PC-9 (cell line): ENCODE results near the gene TBCA. TPM values are rescaled to one million over a fixed set of nuclear protein-coding genes. Genes with fewer than 3 reads are reported as not detected.

Source experiments
- BruUV-seq: library from RNA; stranded (reverse); fragments of 400-500 nt; replicated peaks from 2 replicates; lab custom pipeline; 2021; lab: Mats Ljungman, UMichigan
- CTCF ChIA-PET: fragments of 300-600 bp; sonication (Branson Sonifier 250); formaldehyde crosslinking; loops from one replicate; lab custom pipeline; 2022; ENCODE audit warnings: antibody characterized with exemption; lab: Charles Lee
- POLR2A ChIA-PET: fragments of 300-600 bp; sonication (Branson Sonifier 250); formaldehyde crosslinking; loops from one replicate; lab custom pipeline; 2022; ENCODE audit warnings: antibody characterized with exemption; ENCODE audit not compliant: unreplicated experiment; lab: Charles Lee
- DNase-seq, 2 experiments: peaks; one replicate each; pipeline versions ENCODE4 v3.0.0 to v3.0.0-alpha.2; 2015 to 2022; ENCODE audit warnings: mixed read lengths in 1 of 2
- H2AFZ ChIP-seq: fragments of 200-600 bp; sonication (generic); 2 replicates; pipeline ENCODE4 v1.8.1; 2017; ENCODE audit warnings: antibody characterized with exemption
- H3F3A ChIP-seq: fragments of 200-600 bp; sonication (generic); 2 replicates; pipeline ENCODE4 v1.8.1; 2017; ENCODE audit warnings: antibody characterized with exemption, mild to moderate bottlenecking, low read depth; ENCODE audit not compliant: insufficient read depth
- H3K27ac ChIP-seq: fragments of 200-600 bp; sonication (generic); 2 replicates; pipeline ENCODE4 v1.6.1; 2016; ENCODE audit warnings: mixed run types
- H3K27me3 ChIP-seq: fragments of 200-600 bp; sonication (generic); 2 replicates; pipeline ENCODE4 v1.6.1; 2016; ENCODE audit warnings: low read depth, mixed run types; ENCODE audit not compliant: insufficient read depth
- H3K36me3 ChIP-seq: fragments of 200-600 bp; sonication (generic); 2 replicates; pipeline ENCODE4 v1.6.1; 2016; ENCODE audit warnings: low read depth, mixed run types
- H3K4me1 ChIP-seq: fragments of 200-600 bp; sonication (generic); replicated peaks from 2 replicates; pipeline ENCODE4 v1.6.1; 2016; ENCODE audit warnings: mixed run types; ENCODE audit not compliant: insufficient read depth
- H3K4me2 ChIP-seq: fragments of 200-600 bp; sonication (generic); 2 replicates; pipeline ENCODE4 v1.6.1; 2017; ENCODE audit warnings: mixed run types
- H3K4me3 ChIP-seq: fragments of 200-600 bp; sonication (generic); 2 replicates; pipeline ENCODE4 v1.6.1; 2016; ENCODE audit warnings: mixed run types
- H3K79me2 ChIP-seq: fragments of 200-600 bp; sonication (generic); 2 replicates; pipeline ENCODE4 v1.6.1; 2017; ENCODE audit warnings: low read depth, mixed run types
- H3K9me2 ChIP-seq: fragments of 200-600 bp; sonication (generic); 2 replicates; pipeline ENCODE4 v1.8.1; 2017; ENCODE audit warnings: mild to moderate bottlenecking; ENCODE audit not compliant: insufficient read depth
- H3K9me3 ChIP-seq: fragments of 200-600 bp; sonication (generic); 2 replicates; pipeline ENCODE4 v1.8.1; 2016; ENCODE audit warnings: low read depth; ENCODE audit not compliant: insufficient read depth
- H4K20me1 ChIP-seq: fragments of 200-600 bp; sonication (generic); 2 replicates; pipeline ENCODE4 v1.8.1; 2017; ENCODE audit not compliant: insufficient read depth
- EZH2 ChIP-seq: fragments of 200-600 bp; sonication (generic); IDR thresholded peaks from 2 replicates; pipeline ENCODE4 v1.8.0; 2017; ENCODE audit warnings: antibody characterized with exemption, low read depth
- intact Hi-C: fragments of 100-400 bp; cut with micrococcal nuclease; formaldehyde crosslinking; loops from one replicate; pipeline ENCODE4 v1.10.0; 2022; ENCODE audit not compliant: unreplicated experiment
- total RNA-seq: library from RNA; stranded (reverse); gene quantifications from 2 replicates; pipeline ENCODE4 v1.2.3, GENCODE V29; 2021
- TF ChIP-seq, protein P1 (sequence below): fragments of 200-600 bp; sonication (generic); conservative IDR thresholded peaks from 2 replicates; pipeline ENCODE4 v1.6.1; 2017; ENCODE audit warnings: mixed run types, antibody characterized with exemption, mild to moderate bottlenecking, moderate library complexity

TBCA gene
- total RNA-seq, 1 experiment from 2014 or later = 205 TPM

DNA sequence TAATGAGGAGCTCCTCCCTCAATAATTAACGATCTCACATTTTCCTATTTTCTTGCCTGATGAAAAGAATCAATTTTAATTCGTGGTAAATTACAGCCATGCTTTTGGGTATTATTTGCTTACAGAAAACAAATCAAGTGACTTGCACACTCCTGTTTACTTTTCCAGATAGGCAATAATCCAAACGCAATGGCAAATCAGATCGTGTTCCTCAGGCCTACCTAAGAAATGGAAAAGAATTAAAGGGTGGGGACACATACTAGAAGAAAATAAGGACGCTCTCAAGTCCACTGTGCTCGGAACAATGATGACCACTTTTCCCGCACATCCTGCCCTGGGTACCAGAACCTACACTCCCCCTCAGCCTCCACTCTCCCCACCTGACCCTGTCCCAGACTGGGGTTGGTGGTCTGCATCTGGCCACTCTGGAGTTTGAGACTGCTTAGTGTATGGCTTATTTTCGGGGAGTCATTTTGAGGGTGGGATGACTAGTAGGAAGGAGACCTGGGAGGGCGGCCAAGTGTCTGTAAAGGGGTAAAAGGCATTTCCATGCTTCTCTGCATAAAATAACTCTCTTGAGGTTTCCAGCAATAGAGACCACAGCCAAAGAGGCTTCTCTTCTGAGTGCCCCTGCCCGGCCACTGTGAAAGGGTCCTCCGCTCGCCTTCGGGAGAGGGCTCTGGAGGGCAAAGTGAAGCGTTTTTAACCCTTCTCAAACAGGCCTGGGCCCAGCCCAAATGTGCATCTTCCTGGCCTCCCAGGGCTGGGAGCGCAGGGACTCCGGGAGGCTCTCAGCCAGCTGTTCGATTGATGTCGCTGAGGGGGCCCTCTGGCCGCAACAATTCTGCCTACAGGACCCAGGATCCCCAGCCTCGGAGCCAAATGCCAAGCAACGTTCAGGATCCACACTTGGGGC, 133.1 kb downstream of the TBCA start:
- no TSS peak for BruUV-seq
- no peaks in the 10 kb centered on the region for H3K79me2 ChIP-seq
- no peak overlapping the region for H3K4me3 ChIP-seq
- intact Hi-C loops = loop anchor here (10.0 kb wide), 1 partner anchor 362 kb away; no protein-coding TSS in a partner anchor
- no peaks in the 10 kb centered on the region for H3K4me1 ChIP-seq
- POLR2A ChIA-PET = no interaction called here
- H2AFZ ChIP-seq = no peak overlapping the region
- TF ChIP-seq, protein P1, sequence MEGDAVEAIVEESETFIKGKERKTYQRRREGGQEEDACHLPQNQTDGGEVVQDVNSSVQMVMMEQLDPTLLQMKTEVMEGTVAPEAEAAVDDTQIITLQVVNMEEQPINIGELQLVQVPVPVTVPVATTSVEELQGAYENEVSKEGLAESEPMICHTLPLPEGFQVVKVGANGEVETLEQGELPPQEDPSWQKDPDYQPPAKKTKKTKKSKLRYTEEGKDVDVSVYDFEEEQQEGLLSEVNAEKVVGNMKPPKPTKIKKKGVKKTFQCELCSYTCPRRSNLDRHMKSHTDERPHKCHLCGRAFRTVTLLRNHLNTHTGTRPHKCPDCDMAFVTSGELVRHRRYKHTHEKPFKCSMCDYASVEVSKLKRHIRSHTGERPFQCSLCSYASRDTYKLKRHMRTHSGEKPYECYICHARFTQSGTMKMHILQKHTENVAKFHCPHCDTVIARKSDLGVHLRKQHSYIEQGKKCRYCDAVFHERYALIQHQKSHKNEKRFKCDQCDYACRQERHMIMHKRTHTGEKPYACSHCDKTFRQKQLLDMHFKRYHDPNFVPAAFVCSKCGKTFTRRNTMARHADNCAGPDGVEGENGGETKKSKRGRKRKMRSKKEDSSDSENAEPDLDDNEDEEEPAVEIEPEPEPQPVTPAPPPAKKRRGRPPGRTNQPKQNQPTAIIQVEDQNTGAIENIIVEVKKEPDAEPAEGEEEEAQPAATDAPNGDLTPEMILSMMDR = no peak
- TF ChIP-seq EZH2 = no peak
- peaks cover 24% of the 10 kb centered on the region for H3K27me3 ChIP-seq
- no peak for DNase-seq
- CTCF ChIA-PET = no interaction called here
- no peak overlapping the region for H3K4me2 ChIP-seq
- no peak overlapping the region for H3K27ac ChIP-seq
- H3F3A ChIP-seq = no peaks in the 10 kb centered on the region
- H4K20me1 ChIP-seq = no peaks in the 10 kb centered on the region
- H3K36me3 ChIP-seq = no peaks in the 10 kb centered on the region
- no peaks in the 10 kb centered on the region for H3K9me3 ChIP-seq
- no peaks in the 10 kb centered on the region for H3K9me2 ChIP-seq

DNA sequence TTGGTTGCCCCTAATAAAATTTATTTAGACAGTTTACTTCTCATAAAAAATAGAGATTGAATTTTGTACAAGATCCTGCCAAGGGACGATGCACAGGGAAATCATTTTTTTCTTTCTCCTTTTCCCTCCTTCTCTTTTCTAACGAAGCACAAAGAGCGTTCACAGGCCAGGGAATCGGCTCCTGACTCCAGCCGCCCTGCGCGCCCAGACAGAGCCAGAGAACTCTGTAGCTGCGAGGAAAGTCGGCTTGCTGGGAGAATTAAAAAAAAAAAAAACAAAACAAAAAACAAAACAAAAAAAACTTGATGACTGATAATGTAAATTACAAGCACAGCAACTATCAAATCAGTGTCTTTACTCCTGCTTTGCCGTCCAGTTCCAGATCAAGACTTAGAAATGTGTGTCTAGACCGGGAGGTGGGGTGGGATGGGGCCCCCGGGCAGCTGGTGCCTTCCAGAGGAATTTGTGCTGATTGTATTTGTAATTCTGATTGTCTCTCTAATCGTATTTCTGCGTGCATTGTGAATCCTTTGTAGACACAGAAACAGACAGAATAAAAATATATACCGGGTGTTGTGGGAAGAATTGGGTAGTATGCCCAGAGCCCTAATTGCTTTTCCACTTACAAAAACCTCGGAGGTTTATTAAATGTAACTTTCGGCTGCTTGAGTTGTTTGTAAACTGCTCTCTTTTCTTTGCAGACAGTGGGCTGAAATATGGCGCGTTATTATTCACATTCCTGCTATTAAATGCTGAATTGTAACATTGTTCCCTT, 134.0 kb downstream of the TBCA start:
- no peaks in the 10 kb centered on the region for H4K20me1 ChIP-seq
- ChIA-PET CTCF (no interaction called here), POLR2A (no interaction called here)
- no peaks in the 10 kb centered on the region for H3K9me3 ChIP-seq
- H3K9me2 ChIP-seq = no peaks in the 10 kb centered on the region
- no peaks in the 10 kb centered on the region for H3F3A ChIP-seq
- H3K27me3 ChIP-seq = peaks cover 29% of the 10 kb centered on the region
- no peaks in the 10 kb centered on the region for H3K79me2 ChIP-seq
- no peaks in the 10 kb centered on the region for H3K4me1 ChIP-seq
- no peak for DNase-seq
- no peaks in the 10 kb centered on the region for H3K36me3 ChIP-seq
- TF ChIP-seq, protein P1 = no peak
- no peak for TF ChIP-seq EZH2
- intact Hi-C loops = loop anchor here (10.0 kb wide), 1 partner anchor 363 kb away; no protein-coding TSS in a partner anchor
- no peak overlapping the region for H3K4me2 ChIP-seq
- H3K27ac ChIP-seq = no peak overlapping the region
- no TSS peak for BruUV-seq
- H2AFZ ChIP-seq = no peak overlapping the region
- H3K4me3 ChIP-seq = no peak overlapping the region

DNA sequence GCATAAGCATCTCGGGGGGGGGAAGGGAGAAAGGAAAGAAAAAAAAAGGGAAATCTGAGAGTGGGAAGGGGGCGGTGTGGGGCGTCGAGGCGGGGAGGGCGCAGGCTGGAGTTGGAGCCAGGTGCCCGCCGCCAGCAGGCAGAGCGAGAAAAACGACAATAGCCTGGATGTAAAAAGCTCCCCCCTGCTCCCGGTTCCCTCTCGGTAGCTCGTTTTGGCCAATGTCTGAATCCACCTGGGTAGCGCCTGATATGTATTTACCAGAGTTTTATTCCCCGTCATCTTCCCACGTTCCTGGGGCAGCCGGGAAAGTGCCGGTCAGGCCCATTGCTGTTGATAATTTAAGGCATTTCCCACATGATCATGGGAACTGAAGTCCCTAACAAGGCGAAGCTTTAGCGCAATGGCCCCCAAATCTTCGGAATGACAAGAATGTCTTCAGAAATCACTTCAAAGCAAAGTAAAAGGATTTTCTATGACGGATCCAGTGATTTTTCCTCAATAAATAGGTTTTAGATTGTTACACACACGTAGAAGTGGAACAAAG, 134.7 kb downstream of the TBCA start:
- H3K27me3 ChIP-seq = peaks cover 30% of the 10 kb centered on the region
- H3K4me3 ChIP-seq = no peak overlapping the region
- no peak for DNase-seq
- no peak for TF ChIP-seq EZH2
- TF ChIP-seq, protein P1 = no peak
- H2AFZ ChIP-seq = no peak overlapping the region
- no peaks in the 10 kb centered on the region for H3K36me3 ChIP-seq
- no peaks in the 10 kb centered on the region for H3F3A ChIP-seq
- no peaks in the 10 kb centered on the region for H3K4me1 ChIP-seq
- no TSS peak for BruUV-seq
- no peak overlapping the region for H3K27ac ChIP-seq
- intact Hi-C loops = loop anchor here (10.0 kb wide), 1 partner anchor 363 kb away; no protein-coding TSS in a partner anchor
- no peaks in the 10 kb centered on the region for H4K20me1 ChIP-seq
- H3K79me2 ChIP-seq = no peaks in the 10 kb centered on the region
- POLR2A ChIA-PET = no interaction called here
- CTCF ChIA-PET = no interaction called here
- H3K9me2 ChIP-seq = no peaks in the 10 kb centered on the region
- no peaks in the 10 kb centered on the region for H3K9me3 ChIP-seq
- H3K4me2 ChIP-seq = no peak overlapping the region
